Central memory CD8-positive, alpha-beta T cell (primary cell): ENCODE results near the gene SEMA5A.

Source experiments
- ATAC-seq: fragments of 150-1000 bp; cut with Tn5 transposase; replicated peaks from 2 replicates; pipeline ENCODE4 v1.10.0; 2022; ENCODE audit warnings: mild to moderate bottlenecking, moderate FRiP score, moderate number of reproducible peaks; ENCODE audit not compliant: poor library complexity, severe bottlenecking; ENCODE audit errors: extremely low read depth
- DNase-seq, 2 donors: peaks; one replicate each; pipeline ENCODE4 v3.0.0; 2021; ENCODE audit warnings: low spot score in 2 of 2
- H3K27ac Mint-ChIP-seq: one replicate; pipeline ENCODE4 v1.8.0; 2022; ENCODE audit warnings: low read depth, mild to moderate bottlenecking, moderate library complexity, mixed read lengths
- H3K27me3 Mint-ChIP-seq: one replicate; pipeline ENCODE4 v1.8.0; 2022; ENCODE audit warnings: mixed read lengths
- H3K36me3 Mint-ChIP-seq: one replicate; pipeline ENCODE4 v1.8.0; 2022; ENCODE audit warnings: mild to moderate bottlenecking, moderate library complexity, mixed read lengths; ENCODE audit not compliant: insufficient read depth
- H3K4me1 Mint-ChIP-seq: one replicate; pipeline ENCODE4 v1.8.0; 2022; ENCODE audit warnings: mixed read lengths
- H3K4me3 Mint-ChIP-seq: one replicate; pipeline ENCODE4 v1.8.0; 2022; ENCODE audit warnings: mild to moderate bottlenecking, moderate library complexity, mixed read lengths
- H3K9me3 Mint-ChIP-seq: one replicate; pipeline ENCODE4 v1.8.0; 2022; ENCODE audit warnings: mixed read lengths

SEMA5A gene

GRCh38 chr5:9015260-9015936, 530.5 kb downstream of the SEMA5A start:
- no peaks in the 10 kb centered on the region for H3K4me1 Mint-ChIP-seq
- no peaks in the 10 kb centered on the region for H3K36me3 Mint-ChIP-seq
- no peak overlapping the region for H3K27ac Mint-ChIP-seq
- ATAC-seq: no peak
- no peak overlapping the region for H3K4me3 Mint-ChIP-seq
- H3K9me3 Mint-ChIP-seq: peaks cover 5% of the 10 kb centered on the region
- DNase-seq: no peak
- H3K27me3 Mint-ChIP-seq: no peaks in the 10 kb centered on the region

GRCh38 chr5:9013147-9013546, 532.7 kb downstream of the SEMA5A start:
- Mint-ChIP-seq H3K4me3 (no peak overlapping the region), H3K36me3 (no peaks in the 10 kb centered on the region), H3K9me3 (peaks cover 15% of the 10 kb centered on the region), H3K27me3 (no peaks in the 10 kb centered on the region), H3K4me1 (no peaks in the 10 kb centered on the region), H3K27ac (no peak overlapping the region)
- DNase-seq (no peak), ATAC-seq (no peak)

- no peaks in the 10 kb centered on the region for H3K27me3 Mint-ChIP-seq
- DNase-seq (no peak), ATAC-seq (no peak)
- H3K27ac Mint-ChIP-seq: no peak overlapping the region
- H3K9me3 Mint-ChIP-seq: peaks cover 33% of the 10 kb centered on the region
- no peaks in the 10 kb centered on the region for H3K36me3 Mint-ChIP-seq
- no peaks in the 10 kb centered on the region for H3K4me1 Mint-ChIP-seq
- no peak overlapping the region for H3K4me3 Mint-ChIP-seq
These were observed 535.8 kb downstream of the SEMA5A start for GRCh38 chr5:9009931-9010651.

- H3K36me3 Mint-ChIP-seq: peaks cover 2% of the 10 kb centered on the region
- ATAC-seq (no peak), DNase-seq (no peak)
- H3K4me3 Mint-ChIP-seq: no peak overlapping the region
- H3K27ac Mint-ChIP-seq: no peak overlapping the region
- H3K27me3 Mint-ChIP-seq: no peaks in the 10 kb centered on the region
- peaks cover 15% of the 10 kb centered on the region for H3K9me3 Mint-ChIP-seq
- H3K4me1 Mint-ChIP-seq: no peaks in the 10 kb centered on the region
These were observed 548.3 kb downstream of the SEMA5A start for GRCh38 chr5:8997542-8998070.

- H3K27ac Mint-ChIP-seq: no peak overlapping the region
These were observed 552.8 kb downstream of the SEMA5A start for GRCh38 chr5:8993031-8993430.

More at GRCh38 chr5:8993031-8993430, 552.8 kb downstream of the SEMA5A start:
- Mint-ChIP-seq H3K27me3 (no peaks in the 10 kb centered on the region), H3K9me3 (peaks cover 20% of the 10 kb centered on the region), H3K4me1 (no peaks in the 10 kb centered on the region), H3K36me3 (peaks cover 2% of the 10 kb centered on the region), H3K4me3 (no peak overlapping the region)
- no peak for DNase-seq
- no peak for ATAC-seq
